Sigmoid colon (tissue), 7 donors: ENCODE measurements around the gene AGAP9. TPM values are rescaled to one million over a fixed set of nuclear protein-coding genes. Genes with fewer than 3 reads are reported as not detected.
"Not testable (repeated sequence)": the region's sequence is repeated elsewhere in the genome, so short reads cannot be mapped to it uniquely, and the experiment has no call there.

Source experiments
- DNase-seq: peaks from one replicate; pipeline ENCODE4 v3.0.0-alpha.2; 2019
- H3K27ac ChIP-seq, 4 donors: fragments of 200-600 bp; sonication (generic); one replicate each; pipeline ENCODE4 v1.5.1; 2016 to 2019; ENCODE audit warnings: mild to moderate bottlenecking in 1 of 4
- H3K27me3 ChIP-seq, 3 donors: fragments of 200-600 bp; sonication (generic); one replicate each; pipeline ENCODE4 v1.5.1; 2019; ENCODE audit warnings: mild to moderate bottlenecking in 1 of 3
- H3K36me3 ChIP-seq, 4 donors: fragments of 200-600 bp; sonication (generic); one replicate each; pipeline ENCODE4 v1.5.1; 2016 to 2019
- H3K4me1 ChIP-seq, 4 donors: fragments of 200-600 bp; sonication (generic); one replicate each; pipeline ENCODE4 v1.5.1; 2017 to 2019
- H3K4me3 ChIP-seq, 4 donors: fragments of 200-600 bp; sonication (generic); one replicate each; pipeline ENCODE4 v1.5.1; 2017 to 2019; ENCODE audit warnings: mild to moderate bottlenecking in 2 of 4, moderate library complexity in 1 of 4
- H3K9me3 ChIP-seq, 4 donors: fragments of 200-600 bp in 3 of 4; sonication (generic) in 3 of 4; one replicate each; pipeline versions ENCODE4 v1.5.1 to v1.6.1; 2013 to 2019
- EP300 ChIP-seq, 4 donors: sonication (generic); formaldehyde crosslinking; IDR thresholded peaks; one replicate each; pipeline ENCODE4 v1.6.1; 2017; ENCODE audit warnings: antibody characterized with exemption in 4 of 4
- POLR2A ChIP-seq, 2 donors: fragments of 450-650 bp; IDR thresholded peaks; one replicate each; pipeline ENCODE4 v1.6.1; 2016; ENCODE audit warnings: antibody characterized with exemption in 2 of 2, mild to moderate bottlenecking in 2 of 2, moderate library complexity in 2 of 2
- POLR2AphosphoS5 ChIP-seq, 4 donors: sonication (generic); formaldehyde crosslinking; IDR thresholded peaks; one replicate each; pipeline ENCODE4 v1.6.1; 2017; ENCODE audit warnings: antibody characterized with exemption in 4 of 4
- WGBS, 2 donors: extraction: QIAGEN DNeasy Blood & Tissue Kit; methylation state at CpG; one replicate each; pipeline ENCODE4 v1.1.7; 2013; 5-methylcytosine and 5-hydroxymethylcytosine counted together
- intact Hi-C: fragments of 100-400 bp; cut with DNase I; formaldehyde crosslinking; loops from one replicate; pipeline ENCODE4 v1.15.1; 2023
- polyA plus RNA-seq, 3 donors: library from polyadenylated mRNA; stranded (reverse); fragments of 200-250 nt; gene quantifications; one replicate each; pipeline ENCODE4 v1.2.3, GENCODE V29; 2013
- total RNA-seq, 4 donors: library from RNA; depleted of rRNA; stranded (reverse); fragments of >200 nt; gene quantifications; one replicate each; pipeline ENCODE4 v1.1.0, GENCODE V29; 2016
- TF ChIP-seq, protein P1 (sequence below), 4 experiments: fragments of 450-650 bp in 3 of 4; fragments of 200-600 bp in 1 of 4; IDR thresholded peaks; one replicate each; pipeline ENCODE4 v1.5.1; 2016 to 2019; ENCODE audit warnings: antibody characterized with exemption in 4 of 4, mild to moderate bottlenecking in 3 of 4, moderate library complexity in 2 of 4
- donor health status: healthy with polysubstance abuse.
- donor health status: Bipolar disorder and iron deficiency.
- donor health status: healthy.

AGAP9 gene
- total and polyA plus RNA-seq, 7 donors, result 0.60 to 8.2 (median 5.4) TPM

- Histone ChIP-seq H3K36me3 (no peaks in the 10 kb centered on the region), H3K4me3 (no peak overlapping the region), H3K27me3 (no peaks in the 10 kb centered on the region), H3K4me1 (no peaks in the 10 kb centered on the region), H3K27ac (no peak overlapping the region), H3K9me3 (no peaks in the 10 kb centered on the region)
- TF ChIP-seq POLR2A (IDR thresholded peaks at IDR 0.05) (no peak), POLR2AphosphoS5 (IDR thresholded peaks at IDR 0.05) (no peak), EP300 (IDR thresholded peaks at IDR 0.05) (no peak)
- TF ChIP-seq, protein P1, sequence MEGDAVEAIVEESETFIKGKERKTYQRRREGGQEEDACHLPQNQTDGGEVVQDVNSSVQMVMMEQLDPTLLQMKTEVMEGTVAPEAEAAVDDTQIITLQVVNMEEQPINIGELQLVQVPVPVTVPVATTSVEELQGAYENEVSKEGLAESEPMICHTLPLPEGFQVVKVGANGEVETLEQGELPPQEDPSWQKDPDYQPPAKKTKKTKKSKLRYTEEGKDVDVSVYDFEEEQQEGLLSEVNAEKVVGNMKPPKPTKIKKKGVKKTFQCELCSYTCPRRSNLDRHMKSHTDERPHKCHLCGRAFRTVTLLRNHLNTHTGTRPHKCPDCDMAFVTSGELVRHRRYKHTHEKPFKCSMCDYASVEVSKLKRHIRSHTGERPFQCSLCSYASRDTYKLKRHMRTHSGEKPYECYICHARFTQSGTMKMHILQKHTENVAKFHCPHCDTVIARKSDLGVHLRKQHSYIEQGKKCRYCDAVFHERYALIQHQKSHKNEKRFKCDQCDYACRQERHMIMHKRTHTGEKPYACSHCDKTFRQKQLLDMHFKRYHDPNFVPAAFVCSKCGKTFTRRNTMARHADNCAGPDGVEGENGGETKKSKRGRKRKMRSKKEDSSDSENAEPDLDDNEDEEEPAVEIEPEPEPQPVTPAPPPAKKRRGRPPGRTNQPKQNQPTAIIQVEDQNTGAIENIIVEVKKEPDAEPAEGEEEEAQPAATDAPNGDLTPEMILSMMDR (IDR thresholded peaks at IDR 0.05), result no peak
- no peak for DNase-seq
- intact Hi-C loops, result no loop called here
- 89 to 97% methylated on average over 1 of the region's 1 CpG for WGBS, 2 donors
Observed at GRCh38 chr10:47457528-47457820, 66.0 kb downstream of the AGAP9 start.

DNA sequence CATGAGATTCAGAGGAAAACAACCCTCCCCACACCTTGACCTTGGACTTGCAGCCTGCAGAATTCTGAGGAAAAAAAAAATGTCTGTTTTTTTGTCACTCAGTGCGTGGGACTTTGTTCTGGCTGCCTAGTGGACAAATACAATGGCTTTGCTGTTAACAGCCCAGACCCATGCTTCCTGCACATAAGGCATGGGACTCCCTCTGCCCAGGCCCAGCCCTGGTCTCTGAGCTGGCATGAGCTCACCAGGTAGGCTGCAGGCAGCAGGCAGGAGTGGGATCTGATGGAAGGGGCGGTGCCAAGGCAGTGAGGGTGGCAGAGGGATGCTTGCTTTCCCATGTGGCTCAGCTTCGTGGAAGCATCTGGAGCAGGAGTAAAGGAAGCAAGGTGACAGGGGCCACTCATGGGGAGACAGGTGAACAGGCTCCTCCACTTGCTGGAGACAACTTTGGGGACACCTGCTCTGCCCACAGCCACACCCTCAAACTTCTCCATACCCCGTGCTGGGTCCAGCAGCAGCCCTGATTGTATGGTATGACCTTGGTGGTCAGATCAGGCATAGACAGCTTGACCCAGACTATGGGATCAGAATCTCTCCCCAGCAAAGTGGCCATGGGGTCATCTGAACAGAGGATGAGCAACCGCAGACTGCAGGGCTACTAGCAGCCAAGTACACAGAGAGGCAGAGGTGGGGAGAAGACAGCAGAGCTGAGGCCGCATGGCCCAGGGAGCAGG lies 66.5 kb downstream of the AGAP9 start:
- Histone ChIP-seq H3K4me1 (no peaks in the 10 kb centered on the region), H3K27me3 (no peaks in the 10 kb centered on the region), H3K36me3 (no peaks in the 10 kb centered on the region), H3K9me3 (no peaks in the 10 kb centered on the region), H3K27ac (no peak overlapping the region), H3K4me3 (no peak overlapping the region)
- TF ChIP-seq EP300 (IDR thresholded peaks at IDR 0.05) (no peak), POLR2A (IDR thresholded peaks at IDR 0.05) (no peak), POLR2AphosphoS5 (IDR thresholded peaks at IDR 0.05) (no peak)
- TF ChIP-seq, protein P1 (IDR thresholded peaks at IDR 0.05), result no peak
- intact Hi-C loops, result no loop called here
- WGBS, 2 donors, result 67 to 84% methylated on average over 6 of the region's 6 CpGs
- DNase-seq, result no peak

GRCh38 chr10:47456079-47456785 lies 67.2 kb downstream of the AGAP9 start:
- WGBS, 2 donors, result 83% methylated on average over 8 of the region's 8 CpGs
- Histone ChIP-seq H3K27me3 (no peaks in the 10 kb centered on the region), H3K9me3 (no peaks in the 10 kb centered on the region), H3K4me3 (no peak overlapping the region), H3K36me3 (no peaks in the 10 kb centered on the region), H3K4me1 (no peaks in the 10 kb centered on the region), H3K27ac (no peak overlapping the region)
- intact Hi-C loops, result no loop called here
- TF ChIP-seq POLR2AphosphoS5 (IDR thresholded peaks at IDR 0.05) (no peak), POLR2A (IDR thresholded peaks at IDR 0.05) (no peak), EP300 (IDR thresholded peaks at IDR 0.05) (no peak)
- TF ChIP-seq, protein P1 (IDR thresholded peaks at IDR 0.05), result no peak
- DNase-seq, result no peak

- H3K9me3 ChIP-seq, H3K36me3 ChIP-seq, H3K4me1 ChIP-seq, H3K27me3 ChIP-seq, H3K4me3 ChIP-seq, H3K27ac ChIP-seq, DNase-seq, intact Hi-C loops: not testable (repeated sequence)
- 62 to 78% methylated on average over 9 of the region's 9 CpGs for WGBS, 2 donors
Observed at GRCh38 chr10:47455350-47456078, 67.9 kb downstream of the AGAP9 start.

DNA sequence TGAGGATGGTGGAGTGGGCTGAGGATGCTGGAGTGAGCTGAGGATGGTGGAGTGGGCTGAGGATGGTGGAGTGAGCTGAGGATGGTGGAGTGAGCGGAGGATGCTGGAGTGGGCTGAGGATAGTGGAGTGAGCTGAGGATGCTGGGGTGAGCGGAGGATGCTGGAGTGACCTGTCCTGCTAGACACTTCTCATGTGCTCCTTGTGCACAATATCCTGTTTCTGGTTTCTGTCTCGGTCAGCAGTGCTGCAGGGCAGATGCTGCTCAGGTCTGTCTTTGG lies 68.7 kb downstream of the AGAP9 start:
- Histone ChIP-seq H3K27me3 (no peaks in the 10 kb centered on the region), H3K4me3 (no peak overlapping the region), H3K4me1 (no peaks in the 10 kb centered on the region), H3K27ac (no peak overlapping the region), H3K9me3 (no peaks in the 10 kb centered on the region), H3K36me3 (no peaks in the 10 kb centered on the region)
- DNase-seq, result no peak
- TF ChIP-seq POLR2A (IDR thresholded peaks at IDR 0.05) (no peak), EP300 (IDR thresholded peaks at IDR 0.05) (no peak), POLR2AphosphoS5 (IDR thresholded peaks at IDR 0.05) (no peak)
- TF ChIP-seq, protein P1 (IDR thresholded peaks at IDR 0.05), result no peak
- intact Hi-C loops, result no loop called here
- WGBS, 2 donors, result 83 to 94% methylated on average over 3 of the region's 3 CpGs
